GM12878 (cell line): ENCODE measurements around the gene FNDC3B. TPM values are rescaled to one million over a fixed set of nuclear protein-coding genes. Genes with fewer than 3 reads are reported as not detected.

Experiments used
- ATAC-seq: fragments of 200-7000 bp; cut with Tn5 transposase; 3 replicates; pipeline ENCODE4 v1.9.1; 2020; ENCODE audit warnings: mild to moderate bottlenecking, moderate library complexity
- BruUV-seq: library from RNA; stranded (reverse); fragments of 400-500 nt; replicated peaks from 2 replicates; lab custom pipeline; 2021; lab: Mats Ljungman, UMichigan
- CTCF ChIA-PET: fragments of 300-600 bp; sonication (Branson Sonifier 250); formaldehyde crosslinking; extraction: SDS; loops from one replicate; lab custom pipeline; 2021; ENCODE audit warnings: inconsistent platforms; lab: Yijun Ruan, JAX
- POLR2A ChIA-PET: fragments of 350-600 bp; formaldehyde crosslinking; extraction: SDS; loops from one replicate; lab custom pipeline; 2021; ENCODE audit warnings: inconsistent platforms; lab: Charles Lee
- RAD21 ChIA-PET: fragments of 300-600 bp; sonication (Branson Sonifier 250); formaldehyde crosslinking; loops from one replicate; lab custom pipeline; 2023; ENCODE audit warnings: antibody characterized with exemption; ENCODE audit not compliant: unreplicated experiment; lab: Charles Lee
- SMC1A ChIA-PET: fragments of 300-600 bp; sonication (Branson Sonifier 250); formaldehyde crosslinking; loops from one replicate; lab custom pipeline; 2023; ENCODE audit not compliant: unreplicated experiment, uncharacterized antibody; lab: Charles Lee
- DNase-seq: peaks from one replicate; pipeline ENCODE4 v3.0.0-alpha.2; 2011; ENCODE audit warnings: low read depth, low spot score
- FAIRE-seq: peaks from 3 replicates; lab custom pipeline; 2011; peaks lifted over from hg19 to GRCh38; lab: Jason Lieb, UNC
- H2AFZ ChIP-seq: 2 replicates; pipeline ENCODE4 v1.6.0; 2011; ENCODE audit warnings: low read depth, low read length, control low read depth; ENCODE audit not compliant: control insufficient read depth
- H3K27ac ChIP-seq: 2 replicates; pipeline ENCODE4 v1.5.1; 2011; ENCODE audit warnings: control low read depth; ENCODE audit not compliant: control insufficient read depth, insufficient read depth
- H3K27me3 ChIP-seq, 2 experiments: replicated peaks in 1 of 2; 2 replicates each; pipeline versions ENCODE4 v1.6.0 to v1.6.1; 2011; ENCODE audit warnings: low read length in 1 of 2; ENCODE audit not compliant: control insufficient read depth in 2 of 2, insufficient read depth in 2 of 2
- H3K36me3 ChIP-seq, 2 experiments: 2 replicates each; pipeline ENCODE4 v1.5.1; 2011; ENCODE audit warnings: low read length in 1 of 2; ENCODE audit not compliant: control insufficient read depth in 2 of 2, insufficient read depth in 2 of 2
- H3K4me1 ChIP-seq: 2 replicates; pipeline ENCODE4 v1.6.1; 2011; ENCODE audit warnings: mild to moderate bottlenecking, low read length, moderate library complexity, mixed read lengths; ENCODE audit not compliant: control insufficient read depth, insufficient read depth
- H3K4me2 ChIP-seq: 2 replicates; pipeline ENCODE4 v1.6.0; 2011; ENCODE audit warnings: control low read depth; ENCODE audit not compliant: control insufficient read depth, insufficient read depth
- H3K4me3 ChIP-seq: fragments of 200-600 bp; sonication (generic); 2 replicates; pipeline ENCODE4 v1.5.1; 2016
- H3K79me2 ChIP-seq: 2 replicates; pipeline ENCODE4 v1.6.0; 2011; ENCODE audit warnings: low read length; ENCODE audit not compliant: control insufficient read depth, insufficient read depth
- H3K9ac ChIP-seq: 2 replicates; pipeline ENCODE4 v1.8.0; 2011; ENCODE audit warnings: low read length, control low read depth, mixed read lengths; ENCODE audit not compliant: control insufficient read depth, insufficient read depth
- H3K9me3 ChIP-seq: replicated peaks from 3 replicates; pipeline ENCODE4 v1.5.1; 2011; ENCODE audit warnings: mild to moderate bottlenecking, low read length; ENCODE audit not compliant: control insufficient read depth, insufficient read depth
- H4K20me1 ChIP-seq: 2 replicates; pipeline ENCODE4 v1.6.0; 2011; ENCODE audit not compliant: control insufficient read depth, insufficient read depth
- ATF7 ChIP-seq: fragments of 450-650 bp; IDR thresholded peaks from 2 replicates; pipeline ENCODE4 v1.6.1; 2016; ENCODE audit warnings: low read depth, mild to moderate bottlenecking
- MEF2A ChIP-seq: IDR thresholded peaks from 2 replicates; pipeline ENCODE4 v1.6.1; 2011; ENCODE audit warnings: low read depth, mild to moderate bottlenecking, low read length, moderate library complexity; ENCODE audit not compliant: insufficient read depth
- PAX8 ChIP-seq: fragments of 450-650 bp; IDR thresholded peaks from 2 replicates; pipeline ENCODE4 v1.6.1; 2017; ENCODE audit warnings: mild to moderate bottlenecking, moderate library complexity
- SREBF2 ChIP-seq: IDR thresholded peaks from 2 replicates; pipeline ENCODE4 v1.6.1; 2012; ENCODE audit warnings: mild to moderate bottlenecking, low read length
- TBL1XR1 ChIP-seq: IDR thresholded peaks from 2 replicates; pipeline ENCODE4 v1.6.1; 2012; ENCODE audit warnings: low read depth, low read length, improper control_type of control experiment
- WGBS: methylation state at CpG from one replicate; pipeline ENCODE4 v1.1.6; 2016; ENCODE audit warnings: low lambda C conversion rate; ENCODE audit not compliant: insufficient replicate concordance, insufficient coverage; ENCODE audit errors: missing lambda C conversion rate; 5-methylcytosine and 5-hydroxymethylcytosine counted together
- in situ Hi-C: fragments of 300-500 bp; cut with MboI; formaldehyde crosslinking; loops from 9 replicates; pipeline ENCODE4 v1.14.3; 2018; ENCODE audit warnings: mixed read lengths
- intact Hi-C: fragments of 100-400 bp; cut with micrococcal nuclease; formaldehyde crosslinking; loops from one replicate; pipeline ENCODE4 v1.14.2; 2022; ENCODE audit not compliant: unreplicated experiment
- polyA plus RNA-seq, 11 experiments: library from polyadenylated mRNA; depleted of rRNA in 4 of 11; unstranded in 6 of 11; stranded (reverse) in 5 of 11; fragments of >200 nt; fragmentation: Nextera tagmentation in 4 of 11; fragmentation: Illumina TruSeq in 1 of 11; extraction: Ambion mirVana in 4 of 11; extraction: Trizol in 1 of 11; gene quantifications; 1 replicate in 1 of 11; 2 replicates in 10 of 11; pipeline versions ENCODE4 v1.2.1 to v1.2.3, GENCODE V29; 2011 to 2016; ENCODE audit warnings: inconsistent platforms in 2 of 11, missing spikeins in 2 of 11, low read depth in 1 of 11
- total RNA-seq, 4 experiments: library from RNA; depleted of rRNA in 3 of 4; stranded (reverse); fragments of >200 nt in 3 of 4; fragmentation: Illumina TruSeq in 1 of 4; extraction: Trizol in 1 of 4; gene quantifications; 2 replicates each; pipeline versions ENCODE4 v1.2.1 to v1.2.3, GENCODE V29; 2013 to 2021
- TF ChIP-seq, protein P1 (sequence below): fragments of 450-650 bp; IDR thresholded peaks from 2 replicates; pipeline ENCODE4 v1.6.1; 2017; ENCODE audit warnings: mild to moderate bottlenecking

FNDC3B gene
- total and polyA plus RNA-seq, 10 of the 15 experiments (the other 5 are each of a cell fraction or from before 2014, with no cell fraction given), result 7.9 to 35.0 (median 18.5) TPM

DNA sequence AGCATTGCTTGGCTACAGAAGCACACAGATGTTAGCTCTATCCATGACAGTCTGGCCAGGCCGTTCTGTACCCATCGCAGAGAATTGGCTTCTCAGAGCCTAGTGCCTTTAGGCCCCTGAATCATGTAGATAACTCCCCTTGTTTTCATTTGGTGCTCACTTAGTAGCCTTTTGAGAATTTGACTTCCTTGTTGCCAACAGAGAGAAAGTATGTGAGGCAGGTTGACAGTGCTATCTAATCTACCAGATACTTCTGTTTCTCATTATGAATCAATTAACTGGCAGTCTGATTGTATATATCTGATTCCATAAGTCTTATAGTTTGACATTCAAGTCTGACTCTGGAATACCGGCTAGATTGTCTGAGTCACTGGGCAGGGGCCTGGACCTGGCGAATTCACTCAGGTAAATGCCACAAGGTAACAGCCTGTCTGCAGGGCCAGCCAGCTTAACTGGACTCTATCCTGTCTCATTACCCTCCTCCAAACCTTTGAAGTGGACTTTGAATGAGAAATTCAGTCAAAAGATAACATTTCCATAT, 248.6 kb downstream of the FNDC3B start:
- FAIRE-seq (no peak), ATAC-seq (no peak), DNase-seq (no peak)
- Histone ChIP-seq H3K4me1 (no peaks in the 10 kb centered on the region), H3K27ac (no peak overlapping the region), H3K9ac (no peak overlapping the region), H3K27me3 (no peaks in the 10 kb centered on the region), H3K9me3 (no peaks in the 10 kb centered on the region; the same call in 1 of the 3 replicates), H4K20me1 (no peaks in the 10 kb centered on the region), H3K4me3 (no peak overlapping the region), H3K36me3 (peaks cover 9 to 20% of the 10 kb centered on the region in 2 experiments), H3K79me2 (no peaks in the 10 kb centered on the region), H3K4me2 (no peak overlapping the region), H2AFZ (no peak overlapping the region)
- TF ChIP-seq, protein P1, sequence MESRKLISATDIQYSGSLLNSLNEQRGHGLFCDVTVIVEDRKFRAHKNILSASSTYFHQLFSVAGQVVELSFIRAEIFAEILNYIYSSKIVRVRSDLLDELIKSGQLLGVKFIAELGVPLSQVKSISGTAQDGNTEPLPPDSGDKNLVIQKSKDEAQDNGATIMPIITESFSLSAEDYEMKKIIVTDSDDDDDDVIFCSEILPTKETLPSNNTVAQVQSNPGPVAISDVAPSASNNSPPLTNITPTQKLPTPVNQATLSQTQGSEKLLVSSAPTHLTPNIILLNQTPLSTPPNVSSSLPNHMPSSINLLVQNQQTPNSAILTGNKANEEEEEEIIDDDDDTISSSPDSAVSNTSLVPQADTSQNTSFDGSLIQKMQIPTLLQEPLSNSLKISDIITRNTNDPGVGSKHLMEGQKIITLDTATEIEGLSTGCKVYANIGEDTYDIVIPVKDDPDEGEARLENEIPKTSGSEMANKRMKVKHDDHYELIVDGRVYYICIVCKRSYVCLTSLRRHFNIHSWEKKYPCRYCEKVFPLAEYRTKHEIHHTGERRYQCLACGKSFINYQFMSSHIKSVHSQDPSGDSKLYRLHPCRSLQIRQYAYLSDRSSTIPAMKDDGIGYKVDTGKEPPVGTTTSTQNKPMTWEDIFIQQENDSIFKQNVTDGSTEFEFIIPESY, result no peak
- TF ChIP-seq MEF2A, result no peak
- no peak for TF ChIP-seq SREBF2
- no peak for TF ChIP-seq TBL1XR1
- TF ChIP-seq ATF7, result no peak
- no peak for TF ChIP-seq PAX8
- no TSS peak for BruUV-seq
- 96% methylated on average over 4 of the region's 4 CpGs for WGBS
- in situ Hi-C loops, result no loop called here
- intact Hi-C loops, result no loop called here
- RAD21 ChIA-PET, result interaction anchor here (0.6 kb wide), 1 partner anchor 9 kb away, joined by 4 read pairs; no protein-coding TSS in a partner anchor
- SMC1A ChIA-PET, result interaction anchor here (1.6 to 2.5 kb wide), 2 partner anchors 11 to 13 kb away, joined by 5 to 7 read pairs; no protein-coding TSS in a partner anchor
- CTCF ChIA-PET, result interaction anchor here (0.9 kb wide), 1 partner anchor 455 kb away, joined by 3 read pairs; no protein-coding TSS in a partner anchor
- POLR2A ChIA-PET, result no interaction called here
